Neural cell (in vitro differentiated cells): Measurements from ENCODE around the gene ACSL5.
"Not testable (repeated sequence)": the region's sequence is repeated elsewhere in the genome, so short reads cannot be mapped to it uniquely, and the experiment has no call there.

ENCODE experiments used
- POLR2AphosphoS5 ChIP-seq: IDR thresholded peaks from 2 replicates; pipeline ENCODE4 v1.6.1; 2012
- TF ChIP-seq, protein P1 (sequence below): fragments of 450-650 bp; IDR thresholded peaks from 2 replicates; pipeline ENCODE4 v1.5.1; 2014; ENCODE audit warnings: antibody characterized with exemption, mild to moderate bottlenecking, moderate library complexity; ENCODE audit not compliant: poor library complexity, severe bottlenecking

DNA sequence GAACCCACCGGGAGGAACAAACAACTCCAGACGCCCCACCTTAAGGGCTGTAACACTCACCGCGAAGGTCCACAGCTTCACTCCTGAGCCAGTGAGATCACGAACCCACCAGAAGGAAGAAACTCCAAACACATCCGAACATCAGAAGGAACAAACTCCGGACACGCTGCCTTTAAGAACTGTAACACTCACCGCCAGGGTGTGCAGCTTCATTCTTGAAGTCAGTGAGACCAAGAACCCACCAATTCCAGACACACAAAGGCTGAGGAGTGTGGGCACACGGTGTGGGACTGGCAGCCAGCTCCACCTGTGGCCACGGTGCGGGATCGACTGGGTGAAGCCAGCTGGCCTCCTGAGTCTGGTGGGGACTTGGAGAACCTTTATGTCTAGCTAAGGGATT lies 2.6 kb upstream of the ACSL5 start:
- TF ChIP-seq, protein P1, sequence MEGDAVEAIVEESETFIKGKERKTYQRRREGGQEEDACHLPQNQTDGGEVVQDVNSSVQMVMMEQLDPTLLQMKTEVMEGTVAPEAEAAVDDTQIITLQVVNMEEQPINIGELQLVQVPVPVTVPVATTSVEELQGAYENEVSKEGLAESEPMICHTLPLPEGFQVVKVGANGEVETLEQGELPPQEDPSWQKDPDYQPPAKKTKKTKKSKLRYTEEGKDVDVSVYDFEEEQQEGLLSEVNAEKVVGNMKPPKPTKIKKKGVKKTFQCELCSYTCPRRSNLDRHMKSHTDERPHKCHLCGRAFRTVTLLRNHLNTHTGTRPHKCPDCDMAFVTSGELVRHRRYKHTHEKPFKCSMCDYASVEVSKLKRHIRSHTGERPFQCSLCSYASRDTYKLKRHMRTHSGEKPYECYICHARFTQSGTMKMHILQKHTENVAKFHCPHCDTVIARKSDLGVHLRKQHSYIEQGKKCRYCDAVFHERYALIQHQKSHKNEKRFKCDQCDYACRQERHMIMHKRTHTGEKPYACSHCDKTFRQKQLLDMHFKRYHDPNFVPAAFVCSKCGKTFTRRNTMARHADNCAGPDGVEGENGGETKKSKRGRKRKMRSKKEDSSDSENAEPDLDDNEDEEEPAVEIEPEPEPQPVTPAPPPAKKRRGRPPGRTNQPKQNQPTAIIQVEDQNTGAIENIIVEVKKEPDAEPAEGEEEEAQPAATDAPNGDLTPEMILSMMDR, result not testable (repeated sequence)
- not testable (repeated sequence) for TF ChIP-seq POLR2AphosphoS5
